NT2/D1 (cell line): Measurements from ENCODE around the gene KIF6.

Source experiments
- SUZ12 ChIP-seq: IDR thresholded peaks from 2 replicates; pipeline ENCODE4 v1.6.1; 2011; ENCODE audit not compliant: insufficient read length, insufficient read depth; ENCODE audit errors: extremely low read depth
- YY1 ChIP-seq: IDR thresholded peaks from 2 replicates; pipeline ENCODE4 v1.6.1; 2011; ENCODE audit not compliant: insufficient read length, insufficient read depth
- ZNF274 ChIP-seq: IDR thresholded peaks from 2 replicates; pipeline ENCODE4 v1.6.1; 2011; ENCODE audit warnings: mild to moderate bottlenecking, low read depth, low read length

- TF ChIP-seq YY1 = no peak
- no peak for TF ChIP-seq SUZ12
- TF ChIP-seq ZNF274 = no peak
These were observed 420.3 kb downstream of the KIF6 start for GRCh38 chr6:39304951-39305350.
